Uterus (tissue), 4 donors: ENCODE measurements around the gene ACSF3. TPM values are rescaled to one million over a fixed set of nuclear protein-coding genes. Genes with fewer than 3 reads are reported as not detected.

ENCODE experiments used
- DNase-seq, 2 donors: peaks; one replicate each; pipeline ENCODE4 v3.0.0-alpha.2; 2019 to 2020
- H3K27ac ChIP-seq, 2 donors: fragments of 200-600 bp; sonication (generic); 1 replicate in 1 of 2; 2 replicates in 1 of 2; pipeline ENCODE4 v1.5.1; 2016 to 2018
- H3K27me3 ChIP-seq, 2 donors: fragments of 200-600 bp; sonication (generic); one replicate each; pipeline ENCODE4 v1.5.1; 2018 to 2019; ENCODE audit warnings: control low read depth in 1 of 2
- H3K36me3 ChIP-seq, 2 donors: fragments of 200-600 bp; sonication (generic); one replicate each; pipeline ENCODE4 v1.5.1; 2019; ENCODE audit warnings: control low read depth in 1 of 2
- H3K4me1 ChIP-seq, 2 donors: fragments of 200-600 bp; sonication (generic); one replicate each; pipeline ENCODE4 v1.5.1; 2018 to 2019; ENCODE audit warnings: control low read depth in 1 of 2
- H3K4me3 ChIP-seq, 2 donors: fragments of 200-600 bp; sonication (generic); 1 replicate in 1 of 2; 2 replicates in 1 of 2; pipeline ENCODE4 v1.5.1; 2018 to 2019; ENCODE audit warnings: mild to moderate bottlenecking in 1 of 2
- H3K9me3 ChIP-seq, 2 donors: fragments of 200-600 bp; sonication (generic); one replicate each; pipeline ENCODE4 v1.5.1; 2019; ENCODE audit warnings: control low read depth in 1 of 2
- CTCF ChIP-seq, 4 experiments: fragments of 200-600 bp in 2 of 4; fragments of 450-650 bp in 2 of 4; sonication (generic) in 2 of 4; IDR thresholded peaks; one replicate each; pipeline ENCODE4 v1.5.1; 2016 to 2019; ENCODE audit warnings: antibody characterized with exemption in 4 of 4, mild to moderate bottlenecking in 2 of 4, moderate library complexity in 1 of 4
- POLR2A ChIP-seq, 2 donors: fragments of 450-650 bp; IDR thresholded peaks; one replicate each; pipeline ENCODE4 v1.6.1; 2016; ENCODE audit warnings: antibody characterized with exemption in 2 of 2, mild to moderate bottlenecking in 1 of 2, moderate library complexity in 1 of 2
- intact Hi-C: fragments of 100-400 bp; cut with DNase I; formaldehyde crosslinking; loops from one replicate; pipeline ENCODE4 v1.15.1; 2023; ENCODE audit warnings: low total_unique reads
- total RNA-seq, 4 donors: library from RNA; depleted of rRNA in 3 of 4; stranded (reverse); fragments of >200 nt in 3 of 4; gene quantifications; one replicate each; pipeline versions ENCODE4 v1.1.0 to v1.2.4, GENCODE V29; 2014 to 2023
- donor health status: DM: yes; HTN: yes; CAD: no.

The ACSF3 gene
- total RNA-seq, 4 donors from 2014 or later: 7.4 to 39.0 (median 18.2) TPM

GRCh38 chr16:89138843-89139520, 45.3 kb downstream of the ACSF3 start:
- no peak overlapping the region for H3K27ac ChIP-seq
- no peak for DNase-seq

GRCh38 chr16:89139907-89140361, 46.3 kb downstream of the ACSF3 start:
- no peak overlapping the region for H3K4me3 ChIP-seq
- H3K27me3 ChIP-seq: no peaks in the 10 kb centered on the region
- no peak overlapping the region for H3K27ac ChIP-seq
- DNase-seq: no peak
- intact Hi-C loops: no loop called here
- no peaks in the 10 kb centered on the region for H3K36me3 ChIP-seq
- no peak for TF ChIP-seq POLR2A (IDR thresholded peaks at IDR 0.05)
- no peak for TF ChIP-seq CTCF (IDR thresholded peaks at IDR 0.05)
- H3K4me1 ChIP-seq: no peaks in the 10 kb centered on the region
- no peaks in the 10 kb centered on the region for H3K9me3 ChIP-seq

More at GRCh38 chr16:89138843-89139520, 45.3 kb downstream of the ACSF3 start:
- Histone ChIP-seq H3K4me1 (no peaks in the 10 kb centered on the region), H3K4me3 (no peak overlapping the region), H3K36me3 (no peaks in the 10 kb centered on the region), H3K9me3 (no peaks in the 10 kb centered on the region), H3K27me3 (no peaks in the 10 kb centered on the region)
- TF ChIP-seq POLR2A (IDR thresholded peaks at IDR 0.05) (no peak), CTCF (IDR thresholded peaks at IDR 0.05) (no peak)
- intact Hi-C loops: no loop called here

- H3K9me3 ChIP-seq: no peaks in the 10 kb centered on the region
- no peak for DNase-seq
- intact Hi-C loops: no loop called here
- H3K4me1 ChIP-seq: no peaks in the 10 kb centered on the region
- no peaks in the 10 kb centered on the region for H3K27me3 ChIP-seq
- no peaks in the 10 kb centered on the region for H3K36me3 ChIP-seq
- TF ChIP-seq POLR2A (IDR thresholded peaks at IDR 0.05) (no peak), CTCF (IDR thresholded peaks at IDR 0.05) (no peak)
- H3K27ac ChIP-seq: no peak overlapping the region
- H3K4me3 ChIP-seq: no peak overlapping the region
Measured at GRCh38 chr16:89140401-89140800, 46.7 kb downstream of the ACSF3 start.

- Histone ChIP-seq H3K36me3 (no peaks in the 10 kb centered on the region), H3K9me3 (no peaks in the 10 kb centered on the region), H3K27me3 (no peaks in the 10 kb centered on the region), H3K4me3 (no peak overlapping the region), H3K4me1 (no peaks in the 10 kb centered on the region), H3K27ac (no peak overlapping the region)
- intact Hi-C loops: no loop called here
- TF ChIP-seq POLR2A (IDR thresholded peaks at IDR 0.05): no peak
- TF ChIP-seq CTCF (IDR thresholded peaks at IDR 0.05): no peak
- DNase-seq: no peak
Measured at GRCh38 chr16:89140981-89141883, 47.6 kb downstream of the ACSF3 start.

GRCh38 chr16:89141884-89142267, 48.2 kb downstream of the ACSF3 start:
- H3K27ac ChIP-seq: no peak overlapping the region
- H3K4me1 ChIP-seq: no peaks in the 10 kb centered on the region
- H3K36me3 ChIP-seq: no peaks in the 10 kb centered on the region
- H3K4me3 ChIP-seq: no peak overlapping the region
- intact Hi-C loops: no loop called here
- no peaks in the 10 kb centered on the region for H3K9me3 ChIP-seq
- no peaks in the 10 kb centered on the region for H3K27me3 ChIP-seq
- no peak for TF ChIP-seq POLR2A (IDR thresholded peaks at IDR 0.05)
- TF ChIP-seq CTCF (IDR thresholded peaks at IDR 0.05): no peak
- DNase-seq: no peak
